Endodermal cell (in vitro differentiated cells): Measurements from ENCODE around the gene TTLL11. TPM values are rescaled to one million over a fixed set of nuclear protein-coding genes. Genes with fewer than 3 reads are reported as not detected.

Experiments used
- DNase-seq: peaks from one replicate; pipeline ENCODE4 v3.0.0-alpha.2; 2017
- H3K27ac ChIP-seq: 2 replicates; pipeline ENCODE4 v1.5.1; 2013; ENCODE audit warnings: mild to moderate bottlenecking, low read depth, low read length, moderate library complexity
- H3K27me3 ChIP-seq: 2 replicates; pipeline ENCODE4 v1.6.1; 2013; ENCODE audit warnings: mild to moderate bottlenecking, low read length, moderate library complexity; ENCODE audit not compliant: insufficient read depth, control insufficient read depth, poor library complexity, severe bottlenecking
- H3K36me3 ChIP-seq: 2 replicates; pipeline ENCODE4 v1.7.0; 2013; ENCODE audit warnings: mild to moderate bottlenecking, low read length, moderate library complexity; ENCODE audit not compliant: control insufficient read depth, insufficient read depth
- H3K4me1 ChIP-seq: one replicate; pipeline ENCODE4 v1.7.0; 2013; ENCODE audit warnings: low read length; ENCODE audit not compliant: control insufficient read depth, insufficient read depth
- H3K4me3 ChIP-seq: 2 replicates; pipeline ENCODE4 v1.5.1; 2013; ENCODE audit warnings: mild to moderate bottlenecking, low read length, moderate library complexity
- H3K9ac ChIP-seq: 2 replicates; pipeline ENCODE4 v1.6.1; 2013; ENCODE audit warnings: mild to moderate bottlenecking, low read length, moderate library complexity; ENCODE audit not compliant: poor library complexity, severe bottlenecking; ENCODE audit errors: extremely low read depth
- H3K9me3 ChIP-seq: 2 replicates; pipeline ENCODE4 v1.6.1; 2013; ENCODE audit warnings: mild to moderate bottlenecking, low read length, moderate library complexity; ENCODE audit not compliant: control insufficient read depth
- H3K27ac Mint-ChIP-seq: 2 replicates; pipeline ENCODE4 v1.8.0; 2020; ENCODE audit warnings: mixed read lengths
- H3K27me3 Mint-ChIP-seq: 2 replicates; pipeline ENCODE4 v1.8.0; 2021; ENCODE audit warnings: mild to moderate bottlenecking, mixed read lengths; ENCODE audit not compliant: insufficient read depth
- H3K36me3 Mint-ChIP-seq: 2 replicates; pipeline ENCODE4 v1.8.0; 2020; ENCODE audit warnings: low read depth, mixed read lengths
- H3K4me1 Mint-ChIP-seq: 2 replicates; pipeline ENCODE4 v1.8.0; 2020; ENCODE audit warnings: mixed read lengths
- H3K4me3 Mint-ChIP-seq: 2 replicates; pipeline ENCODE4 v1.8.0; 2020; ENCODE audit warnings: mild to moderate bottlenecking, moderate library complexity, mixed read lengths
- H3K9me3 Mint-ChIP-seq: 2 replicates; pipeline ENCODE4 v1.8.0; 2020; ENCODE audit warnings: mild to moderate bottlenecking, mixed read lengths
- CTCF ChIP-seq: fragments of 200-600 bp; sonication (generic); conservative IDR thresholded peaks from 2 replicates; pipeline ENCODE4 v1.5.0; 2021; ENCODE audit warnings: antibody characterized with exemption, mild to moderate bottlenecking
- WGBS, 2 experiments: methylation state at CpG; one replicate each; pipeline versions ENCODE4 v1.1.5 to v1.1.7; 2013; ENCODE audit warnings: missing lambda C conversion rate in 2 of 2, mixed read lengths in 1 of 2; ENCODE audit not compliant: insufficient coverage in 1 of 2, insufficient read length in 1 of 2; 5-methylcytosine and 5-hydroxymethylcytosine counted together
- total RNA-seq, 2 donors: library from RNA; stranded (reverse); fragmentation: NEBNext Ultra II Directional in 1 of 2; extraction: Animal tissue kit (Norgen Biotek cat#: 25700) in 1 of 2; gene quantifications; 2 replicates in 1 of 2; 3 replicates in 1 of 2; pipeline ENCODE4 v1.2.1, GENCODE V29; 2021

The TTLL11 gene
- total RNA-seq, 2 donors from 2014 or later = 0.68 TPM; not detected in 1

- no peaks in the 10 kb centered on the region for H3K4me1 Mint-ChIP-seq
- no peaks in the 10 kb centered on the region for H3K36me3 ChIP-seq
- 94 to 100% methylated on average over 3 to 6 of the region's 6 CpGs for WGBS, 2 experiments
- no peak overlapping the region for H3K9ac ChIP-seq
- TF ChIP-seq CTCF = no peak
- H3K27me3 ChIP-seq = no peaks in the 10 kb centered on the region
- no peak overlapping the region for H3K27ac ChIP-seq
- H3K9me3 Mint-ChIP-seq = no peaks in the 10 kb centered on the region
- no peak overlapping the region for H3K27ac Mint-ChIP-seq
- DNase-seq = no peak
- H3K4me1 ChIP-seq = no peaks in the 10 kb centered on the region
- H3K4me3 ChIP-seq = no peak overlapping the region
- no peak overlapping the region for H3K4me3 Mint-ChIP-seq
- peaks cover 4% of the 10 kb centered on the region for H3K27me3 Mint-ChIP-seq
- H3K36me3 Mint-ChIP-seq = no peaks in the 10 kb centered on the region
- no peaks in the 10 kb centered on the region for H3K9me3 ChIP-seq
Measured at GRCh38 chr9:121874524-121874923, 218.6 kb downstream of the TTLL11 start.

GRCh38 chr9:121871431-121872025, 221.6 kb downstream of the TTLL11 start:
- Histone ChIP-seq H3K4me3 (no peak overlapping the region), H3K4me1 (no peaks in the 10 kb centered on the region), H3K27me3 (no peaks in the 10 kb centered on the region), H3K9me3 (no peaks in the 10 kb centered on the region), H3K27ac (no peak overlapping the region), H3K36me3 (no peaks in the 10 kb centered on the region), H3K9ac (no peak overlapping the region)
- peak; percentile 40 for DNase-seq
- peaks cover 8% of the 10 kb centered on the region for H3K27me3 Mint-ChIP-seq
- no peaks in the 10 kb centered on the region for H3K9me3 Mint-ChIP-seq
- WGBS, 2 experiments = 77 to 79% methylated on average over 6 to 8 of the region's 8 CpGs
- no peak overlapping the region for H3K27ac Mint-ChIP-seq
- no peaks in the 10 kb centered on the region for H3K4me1 Mint-ChIP-seq
- H3K36me3 Mint-ChIP-seq = no peaks in the 10 kb centered on the region
- TF ChIP-seq CTCF = no peak
- H3K4me3 Mint-ChIP-seq = no peak overlapping the region

DNA sequence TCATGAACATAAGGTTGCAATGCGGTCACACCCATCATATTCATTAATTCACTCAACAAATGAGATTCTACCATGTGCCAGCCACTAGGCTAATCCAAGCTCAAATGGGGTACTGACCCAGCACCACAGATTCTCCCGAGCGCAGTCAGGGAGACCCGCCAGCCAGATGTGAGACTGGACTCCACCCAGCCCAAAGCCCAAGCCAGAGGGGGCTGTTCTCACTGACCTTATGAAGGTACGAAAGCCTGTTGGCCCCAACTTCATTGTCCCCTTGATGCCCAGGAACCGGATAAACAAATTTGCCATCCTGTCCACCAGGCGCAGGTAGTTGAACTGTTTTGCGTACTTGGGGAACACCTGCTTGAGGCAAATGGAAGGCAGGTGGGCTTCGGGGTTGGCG, 222.8 kb downstream of the TTLL11 start:
- Mint-ChIP-seq H3K27ac (no peak overlapping the region), H3K9me3 (no peaks in the 10 kb centered on the region), H3K4me3 (no peak overlapping the region), H3K27me3 (peaks cover 8% of the 10 kb centered on the region), H3K36me3 (no peaks in the 10 kb centered on the region), H3K4me1 (no peaks in the 10 kb centered on the region)
- no peaks in the 10 kb centered on the region for H3K9me3 ChIP-seq
- TF ChIP-seq CTCF = no peak
- WGBS, 2 experiments = 91 to 94% methylated on average over 6 to 10 of the region's 10 CpGs
- no peaks in the 10 kb centered on the region for H3K36me3 ChIP-seq
- no peaks in the 10 kb centered on the region for H3K27me3 ChIP-seq
- H3K4me3 ChIP-seq = no peak overlapping the region
- no peaks in the 10 kb centered on the region for H3K4me1 ChIP-seq
- peak; percentile 26 for DNase-seq
- H3K9ac ChIP-seq = no peak overlapping the region
- no peak overlapping the region for H3K27ac ChIP-seq
